ENCODE data around the gene MYL4.

- TF ChIP-seq CTCF (IDR thresholded peaks at IDR 0.05): no peak
- TF ChIP-seq POLR2A (IDR thresholded peaks at IDR 0.05): no peak
Measured at GRCh38 chr17:47238321-47239010, 29.3 kb downstream of the MYL4 start.

Measured in uterus (tissue), 2 donors.